IMR-90 (cell line): ENCODE measurements around the gene CIRBP. TPM values are rescaled to one million over a fixed set of nuclear protein-coding genes. Genes with fewer than 3 reads are reported as not detected.

ENCODE experiments used
- ATAC-seq: fragments of 200-7000 bp; cut with Tn5 transposase; 2 replicates; pipeline ENCODE4 v1.9.1; 2020; ENCODE audit warnings: low read depth, mild to moderate bottlenecking, moderate library complexity
- BruUV-seq: library from RNA; stranded (reverse); fragments of 400-500 nt; replicated peaks from 2 replicates; lab custom pipeline; 2021; lab: Mats Ljungman, UMichigan
- CTCF ChIA-PET: fragments of 300-600 bp; formaldehyde crosslinking; extraction: SDS; loops from one replicate; lab custom pipeline; 2021; ENCODE audit warnings: antibody characterized with exemption; lab: Yijun Ruan, JAX
- POLR2A ChIA-PET: fragments of 300-600 bp; sonication (Branson Sonifier 250); formaldehyde crosslinking; loops from one replicate; lab custom pipeline; 2022; ENCODE audit warnings: antibody characterized with exemption; ENCODE audit not compliant: unreplicated experiment; lab: Charles Lee
- DNase-seq: peaks from one replicate; pipeline ENCODE4 v3.0.0; 2013
- H2AFZ ChIP-seq: replicated peaks from 2 replicates; pipeline ENCODE3; 2013; ENCODE audit warnings: low read length, mild to moderate bottlenecking; ENCODE audit not compliant: poor library complexity
- H2AK5ac ChIP-seq: 2 replicates; pipeline ENCODE4 v1.6.1; 2013; ENCODE audit warnings: low read depth, low read length, inconsistent platforms
- H2AK9ac ChIP-seq: replicated peaks from 2 replicates; pipeline ENCODE3; 2013; ENCODE audit warnings: mild to moderate bottlenecking, low read depth, low read length, moderate library complexity; ENCODE audit not compliant: poor library complexity
- H2BK120ac ChIP-seq: 2 replicates; pipeline ENCODE4 v1.6.1; 2013; ENCODE audit warnings: low read depth, low read length, inconsistent platforms
- H2BK15ac ChIP-seq: 3 replicates; pipeline ENCODE4 v1.6.1; 2013; ENCODE audit warnings: low read depth, low read length, inconsistent platforms
- H2BK20ac ChIP-seq: 2 replicates; pipeline ENCODE4 v1.6.1; 2013; ENCODE audit warnings: low read depth, mild to moderate bottlenecking, inconsistent platforms, low read length, moderate library complexity
- H2BK5ac ChIP-seq: 2 replicates; pipeline ENCODE4 v1.6.1; 2013; ENCODE audit warnings: mild to moderate bottlenecking, low read depth, low read length, inconsistent platforms; ENCODE audit not compliant: poor library complexity, severe bottlenecking
- H3K14ac ChIP-seq: replicated peaks from 2 replicates; pipeline ENCODE4 v1.6.1; 2013; ENCODE audit warnings: low read depth, low read length, inconsistent platforms
- H3K18ac ChIP-seq: 2 replicates; pipeline ENCODE4 v1.6.1; 2013; ENCODE audit warnings: low read depth, low read length, control low read depth
- H3K23ac ChIP-seq: 2 replicates; pipeline ENCODE4 v1.6.1; 2013; ENCODE audit warnings: low read depth, low read length, inconsistent platforms
- H3K27ac ChIP-seq: 2 replicates; pipeline ENCODE4 v1.5.1; 2013; ENCODE audit warnings: mild to moderate bottlenecking, control low read depth, low read length; ENCODE audit not compliant: insufficient read depth
- H3K27me3 ChIP-seq: 2 replicates; pipeline ENCODE4 v1.6.1; 2013; ENCODE audit warnings: low read length; ENCODE audit not compliant: control insufficient read depth, insufficient read depth
- H3K36me3 ChIP-seq: 2 replicates; pipeline ENCODE4 v1.6.1; 2013; ENCODE audit warnings: low read length, mixed read lengths; ENCODE audit not compliant: control insufficient read depth, insufficient read depth
- H3K4ac ChIP-seq: 2 replicates; pipeline ENCODE4 v1.6.1; 2013; ENCODE audit warnings: low read depth, low read length, inconsistent platforms
- H3K4me1 ChIP-seq: 2 replicates; pipeline ENCODE4 v1.6.1; 2013; ENCODE audit warnings: low read length, mixed read lengths; ENCODE audit not compliant: control insufficient read depth, insufficient read depth
- H3K4me2 ChIP-seq: 2 replicates; pipeline ENCODE4 v1.6.1; 2013; ENCODE audit warnings: low read depth, mild to moderate bottlenecking, control low read depth, low read length, moderate library complexity
- H3K4me3 ChIP-seq: 2 replicates; pipeline ENCODE4 v1.5.1; 2013; ENCODE audit warnings: low read depth, mild to moderate bottlenecking, control low read depth, low read length, moderate library complexity; ENCODE audit not compliant: insufficient read depth
- H3K56ac ChIP-seq: 2 replicates; pipeline ENCODE4 v1.6.1; 2013; ENCODE audit warnings: low read length, inconsistent platforms; ENCODE audit not compliant: insufficient read depth; ENCODE audit errors: extremely low read depth
- H3K79me1 ChIP-seq, 2 experiments: 2 replicates each; pipeline ENCODE4 v1.6.1; 2013; ENCODE audit warnings: low read length in 2 of 2, inconsistent platforms in 1 of 2, low read depth in 1 of 2
- H3K9ac ChIP-seq: 2 replicates; pipeline ENCODE4 v1.6.1; 2013; ENCODE audit warnings: low read depth, low read length, control low read depth
- H3K9me1 ChIP-seq: 2 replicates; pipeline ENCODE4 v1.6.1; 2013; ENCODE audit warnings: low read length, inconsistent platforms; ENCODE audit not compliant: insufficient read depth
- H3K9me3 ChIP-seq: 2 replicates; pipeline ENCODE4 v1.6.1; 2013; ENCODE audit warnings: low read length; ENCODE audit not compliant: control insufficient read depth, insufficient read depth
- H4K20me1 ChIP-seq: 2 replicates; pipeline ENCODE4 v1.6.1; 2013; ENCODE audit warnings: low read length, inconsistent platforms; ENCODE audit not compliant: insufficient read depth
- H4K5ac ChIP-seq: 2 replicates; pipeline ENCODE4 v1.6.1; 2013; ENCODE audit warnings: mild to moderate bottlenecking, low read depth, low read length, control low read depth
- H4K8ac ChIP-seq, 2 experiments: 2 replicates each; pipeline ENCODE4 v1.6.1; 2013; ENCODE audit warnings: low read depth in 2 of 2, low read length in 2 of 2, control low read depth in 1 of 2, inconsistent platforms in 1 of 2
- H4K91ac ChIP-seq: 2 replicates; pipeline ENCODE4 v1.6.1; 2013; ENCODE audit warnings: low read depth, low read length, inconsistent platforms; ENCODE audit not compliant: insufficient read depth
- CHD1 ChIP-seq: IDR thresholded peaks from 2 replicates; pipeline ENCODE4 v1.6.1; 2012; ENCODE audit warnings: low read depth, low read length, improper control_type of control experiment
- FOS ChIP-seq: fragments of 150-350 bp; IDR thresholded peaks from 2 replicates; pipeline ENCODE4 v1.6.1; 2016; ENCODE audit warnings: low read depth, low read length
- MAFK ChIP-seq: IDR thresholded peaks from 2 replicates; pipeline ENCODE4 v1.6.1; 2012; ENCODE audit warnings: low read depth, low read length, improper control_type of control experiment
- MAZ ChIP-seq: IDR thresholded peaks from 2 replicates; pipeline ENCODE4 v1.6.1; 2012; ENCODE audit warnings: low read depth, mild to moderate bottlenecking, low read length, improper control_type of control experiment, moderate library complexity, borderline replicate concordance
- MXI1 ChIP-seq: IDR thresholded peaks from 2 replicates; pipeline ENCODE4 v1.6.1; 2012; ENCODE audit warnings: low read depth, mild to moderate bottlenecking, low read length, moderate library complexity, borderline replicate concordance
- NFE2L2 ChIP-seq: fragments of 150-350 bp; IDR thresholded peaks from 2 replicates; pipeline ENCODE4 v1.6.1; 2016; ENCODE audit warnings: low read depth, mild to moderate bottlenecking, low read length
- POLR2A ChIP-seq: IDR thresholded peaks from 2 replicates; pipeline ENCODE4 v1.6.1; 2012; ENCODE audit warnings: mild to moderate bottlenecking, low read depth, low read length
- RAD21 ChIP-seq: IDR thresholded peaks from 2 replicates; pipeline ENCODE4 v1.6.1; 2012; ENCODE audit warnings: low read length, improper control_type of control experiment
- RFX5 ChIP-seq: IDR thresholded peaks from 2 replicates; pipeline ENCODE4 v1.8.0; 2012; ENCODE audit warnings: low read depth, mild to moderate bottlenecking, low read length, moderate library complexity
- WGBS, 2 experiments: methylation state at CpG; one replicate each; pipeline versions ENCODE4 v1.1.5 to v1.1.7; 2013; ENCODE audit warnings: missing lambda C conversion rate in 2 of 2; ENCODE audit not compliant: insufficient read length in 1 of 2; ENCODE audit errors: extremely low coverage in 2 of 2; 5-methylcytosine and 5-hydroxymethylcytosine counted together
- dilution Hi-C: fragments of 300-500 bp; cut with HindIII; formaldehyde crosslinking; loops from one replicate; pipeline ENCODE4 v1.14.3; 2018; ENCODE audit warnings: low sequenced_read_pairs; ENCODE audit not compliant: unreplicated experiment
- in situ Hi-C: fragments of 300-500 bp; cut with MboI; formaldehyde crosslinking; loops from 3 replicates; pipeline ENCODE4 v1.14.3; 2019; ENCODE audit warnings: low sequenced_read_pairs, inconsistent platforms, mixed read lengths
- intact Hi-C: fragments of 100-400 bp; cut with micrococcal nuclease; formaldehyde crosslinking; loops from 2 replicates; pipeline ENCODE4 v1.10.0; 2022
- polyA plus RNA-seq, 3 experiments: library from polyadenylated mRNA; depleted of rRNA; stranded (reverse); fragments of >200 nt; gene quantifications; 2 replicates each; pipeline ENCODE4 v1.2.3, GENCODE V29; 2012; ENCODE audit warnings: low replicate concordance in 1 of 3
- total RNA-seq: library from RNA; depleted of rRNA; stranded (reverse); fragments of >200 nt; gene quantifications from 2 replicates; pipeline ENCODE4 v1.2.3, GENCODE V29; 2012
- TF ChIP-seq, protein P1 (sequence below): conservative IDR thresholded peaks from 2 replicates; pipeline ENCODE4 v1.5.1; 2012; ENCODE audit warnings: mild to moderate bottlenecking, low read depth, low read length, improper control_type of control experiment

CIRBP gene
- total and polyA plus RNA-seq, 2 of the 4 experiments (the other 2 are of a cell fraction), result 299 to 542 TPM

DNA sequence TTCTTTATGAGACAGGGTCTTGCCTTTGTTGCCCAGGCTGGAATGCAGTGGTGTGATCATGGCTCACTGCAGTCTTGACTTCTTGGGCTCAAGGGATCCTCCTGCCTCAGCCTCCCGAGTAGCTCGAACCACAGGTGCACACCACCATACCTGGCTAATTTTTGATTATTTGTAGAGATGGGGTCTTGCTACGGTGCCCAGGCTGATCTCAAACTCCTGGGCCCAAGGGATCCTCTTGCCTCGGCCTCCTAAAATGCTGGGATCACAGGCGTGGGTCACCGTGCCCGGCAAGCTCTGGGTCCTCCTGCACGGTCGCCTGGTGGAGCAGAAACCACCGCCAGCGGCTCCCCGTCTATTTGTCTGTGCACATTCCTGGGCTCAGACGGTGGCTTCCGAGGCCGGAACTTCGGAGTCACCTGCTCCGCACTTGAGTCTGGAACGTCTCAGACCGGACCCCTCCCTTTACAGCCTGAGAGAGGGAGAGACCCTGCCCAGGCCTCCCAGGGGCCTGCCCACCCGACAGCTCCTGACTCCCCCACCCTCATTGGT is 38.7 kb downstream of the CIRBP start:
- Histone ChIP-seq H3K14ac (no peak overlapping the region), H3K27me3 (peaks cover 2% of the 10 kb centered on the region; the same call in 1 of the 2 replicates), H2AK5ac (no peak overlapping the region), H4K20me1 (no peaks in the 10 kb centered on the region), H2AFZ (no peak overlapping the region), H3K4me1 (no peaks in the 10 kb centered on the region), H3K79me1 (no peaks in the 10 kb centered on the region), H4K5ac (no peak overlapping the region), H2AK9ac (no peak overlapping the region), H3K23ac (no peak overlapping the region), H3K56ac (no peak overlapping the region), H2BK120ac (no peak overlapping the region), H4K91ac (no peak overlapping the region), H2BK15ac (no peak overlapping the region), H3K9me1 (no peaks in the 10 kb centered on the region), H3K36me3 (no peaks in the 10 kb centered on the region), H3K4ac (no peak overlapping the region), H2BK20ac (no peak overlapping the region), H3K27ac (no peak overlapping the region), H3K4me2 (no peak overlapping the region), H3K4me3 (no peak overlapping the region), H2BK5ac (no peak overlapping the region), H4K8ac (no peak overlapping the region), H3K9me3 (no peaks in the 10 kb centered on the region), H3K18ac (no peak overlapping the region), H3K9ac (no peak overlapping the region)
- ChIA-PET POLR2A (interaction anchor here (0.7 kb wide), 1 partner anchor 165 kb away, joined by 8 read pairs; no protein-coding TSS in a partner anchor), CTCF (no interaction called here)
- intact Hi-C loops, result no loop called here
- no peak for TF ChIP-seq MAZ
- TF ChIP-seq POLR2A, result no peak
- no peak for TF ChIP-seq NFE2L2
- no peak for TF ChIP-seq FOS
- TF ChIP-seq CHD1, result no peak
- TF ChIP-seq MXI1, result no peak
- no peak for TF ChIP-seq RAD21
- no peak for TF ChIP-seq MAFK
- TF ChIP-seq RFX5, result no peak
- TF ChIP-seq, protein P1, sequence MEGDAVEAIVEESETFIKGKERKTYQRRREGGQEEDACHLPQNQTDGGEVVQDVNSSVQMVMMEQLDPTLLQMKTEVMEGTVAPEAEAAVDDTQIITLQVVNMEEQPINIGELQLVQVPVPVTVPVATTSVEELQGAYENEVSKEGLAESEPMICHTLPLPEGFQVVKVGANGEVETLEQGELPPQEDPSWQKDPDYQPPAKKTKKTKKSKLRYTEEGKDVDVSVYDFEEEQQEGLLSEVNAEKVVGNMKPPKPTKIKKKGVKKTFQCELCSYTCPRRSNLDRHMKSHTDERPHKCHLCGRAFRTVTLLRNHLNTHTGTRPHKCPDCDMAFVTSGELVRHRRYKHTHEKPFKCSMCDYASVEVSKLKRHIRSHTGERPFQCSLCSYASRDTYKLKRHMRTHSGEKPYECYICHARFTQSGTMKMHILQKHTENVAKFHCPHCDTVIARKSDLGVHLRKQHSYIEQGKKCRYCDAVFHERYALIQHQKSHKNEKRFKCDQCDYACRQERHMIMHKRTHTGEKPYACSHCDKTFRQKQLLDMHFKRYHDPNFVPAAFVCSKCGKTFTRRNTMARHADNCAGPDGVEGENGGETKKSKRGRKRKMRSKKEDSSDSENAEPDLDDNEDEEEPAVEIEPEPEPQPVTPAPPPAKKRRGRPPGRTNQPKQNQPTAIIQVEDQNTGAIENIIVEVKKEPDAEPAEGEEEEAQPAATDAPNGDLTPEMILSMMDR, result no peak
- in situ Hi-C loops, result no loop called here
- 88% methylated on average over 4 of the region's 20 CpGs; no CpG with 5 or more reads in 1 of the 2 experiments for WGBS, 2 experiments
- ATAC-seq (no peak), DNase-seq (no peak)
- dilution Hi-C loops, result no loop called here
- BruUV-seq, result no TSS peak
